Measurements from ENCODE around the gene ARID1A.

- TF ChIP-seq CTCF (conservative IDR thresholded peaks at IDR 0.05) (no peak), ZFX (IDR thresholded peaks at IDR 0.05) (no peak)
These were observed 10.5 kb downstream of the ARID1A start for GRCh38 chr1:26706315-26706714.

Measured in C4-2B (cell line).